ENCODE results near the gene SP6.

Gene SP6

GRCh38 chr17:47813077-47813476, 37.9 kb downstream of the SP6 start:
- no peak for DNase-seq (ENCODE audit: low spot score)
- TF ChIP-seq CTCF (IDR thresholded peaks at IDR 0.05; ENCODE audit: extremely low read depth, insufficient read depth, missing control alignments), result no peak
- in situ Hi-C loops (cut with MboI; ENCODE audit: low pct_unique_long_range_greater_than_20kb, low sequenced_read_pairs, unreplicated experiment), result no loop called here

- in situ Hi-C loops (cut with MboI; ENCODE audit: low pct_unique_long_range_greater_than_20kb, low sequenced_read_pairs, unreplicated experiment), result no loop called here
- no peak for DNase-seq (ENCODE audit: low spot score)
- TF ChIP-seq CTCF (IDR thresholded peaks at IDR 0.05; ENCODE audit: extremely low read depth, insufficient read depth, missing control alignments), result no peak
These were observed 38.6 kb downstream of the SP6 start for GRCh38 chr17:47812146-47812920.

- in situ Hi-C loops (cut with MboI; ENCODE audit: low pct_unique_long_range_greater_than_20kb, low sequenced_read_pairs, unreplicated experiment), result no loop called here
- TF ChIP-seq CTCF (IDR thresholded peaks at IDR 0.05; ENCODE audit: extremely low read depth, insufficient read depth, missing control alignments), result no peak
- DNase-seq (ENCODE audit: low spot score), result no peak
These were observed 39.3 kb downstream of the SP6 start for GRCh38 chr17:47811709-47812108.

GRCh38 chr17:47810901-47811635, 39.9 kb downstream of the SP6 start:
- DNase-seq (ENCODE audit: low spot score), result no peak

GRCh38 chr17:47810200-47810821, 40.7 kb downstream of the SP6 start:
- no peak for DNase-seq (ENCODE audit: low spot score)
- no peak for TF ChIP-seq CTCF (IDR thresholded peaks at IDR 0.05; ENCODE audit: extremely low read depth, insufficient read depth, missing control alignments)
- in situ Hi-C loops (cut with MboI; ENCODE audit: low pct_unique_long_range_greater_than_20kb, low sequenced_read_pairs, unreplicated experiment), result no loop called here

More at GRCh38 chr17:47810901-47811635, 39.9 kb downstream of the SP6 start:
- in situ Hi-C loops (cut with MboI; ENCODE audit: low pct_unique_long_range_greater_than_20kb, low sequenced_read_pairs, unreplicated experiment), result no loop called here
- TF ChIP-seq CTCF (IDR thresholded peaks at IDR 0.05; ENCODE audit: extremely low read depth, insufficient read depth, missing control alignments), result no peak

- DNase-seq (ENCODE audit: low spot score), result no peak
- in situ Hi-C loops (cut with MboI; ENCODE audit: low pct_unique_long_range_greater_than_20kb, low sequenced_read_pairs, unreplicated experiment), result no loop called here
- no peak for TF ChIP-seq CTCF (IDR thresholded peaks at IDR 0.05; ENCODE audit: extremely low read depth, insufficient read depth, missing control alignments)
These were observed 42.0 kb downstream of the SP6 start for GRCh38 chr17:47808830-47809480.

Data from GM13977 (cell line).